H1 (cell line): ENCODE data around the gene MANEAL. TPM values are rescaled to one million over a fixed set of nuclear protein-coding genes. Genes with fewer than 3 reads are reported as not detected.

Experiments
- ASH2L ChIP-seq: fragments of 200-600, 300-600 bp; sonication (generic); IDR thresholded peaks from one replicate; pipeline ENCODE4 v1.7.1; 2017; ENCODE audit warnings: low read length
- ATF2 ChIP-seq: IDR thresholded peaks from 2 replicates; pipeline ENCODE4 v1.6.1; 2012; ENCODE audit warnings: low read length, inconsistent platforms
- ATF3 ChIP-seq: IDR thresholded peaks from 2 replicates; pipeline ENCODE4 v1.6.1; 2011; ENCODE audit warnings: low read depth, mild to moderate bottlenecking, low read length; ENCODE audit not compliant: insufficient read depth
- EZH2 ChIP-seq: fragments of 200-600 bp; sonication (generic); IDR thresholded peaks from 2 replicates; pipeline ENCODE4 v1.7.1; 2012; ENCODE audit warnings: low read depth, mild to moderate bottlenecking, moderate library complexity, low read length, inconsistent platforms; ENCODE audit not compliant: severe bottlenecking
- SP2 ChIP-seq: IDR thresholded peaks from 2 replicates; pipeline ENCODE4 v1.6.1; 2012; ENCODE audit warnings: mild to moderate bottlenecking, low read length, inconsistent platforms
- SUZ12 ChIP-seq: fragments of 200-600 bp; sonication (generic); IDR thresholded peaks from 2 replicates; pipeline ENCODE4 v1.6.1; 2012; ENCODE audit warnings: mild to moderate bottlenecking, inconsistent platforms, low read length, moderate library complexity, mixed read lengths
- TBP ChIP-seq: IDR thresholded peaks from 2 replicates; pipeline ENCODE4 v1.6.1; 2011; ENCODE audit warnings: low read depth, low read length, improper control_type of control experiment
- YY1 ChIP-seq: IDR thresholded peaks from 2 replicates; pipeline ENCODE4 v1.6.1; 2011; ENCODE audit warnings: low read depth, mild to moderate bottlenecking, low read length
- polyA plus RNA-seq, 7 experiments: library from polyadenylated mRNA; depleted of rRNA in 3 of 7; stranded (reverse) in 5 of 7; unstranded in 2 of 7; fragments of >200 nt in 5 of 7; fragments of 200-250 nt in 2 of 7; gene quantifications; 1 replicate in 5 of 7; 2 replicates in 1 of 7; 4 replicates in 1 of 7; pipeline versions ENCODE4 v1.2.1 to v1.2.3, GENCODE V29; 2011 to 2013; ENCODE audit warnings: missing spikeins in 2 of 7, mixed read lengths in 2 of 7
- total RNA-seq: library from RNA; stranded (reverse); fragmentation: NEBNext Ultra II Directional; extraction: Animal tissue kit (Norgen Biotek cat#: 25700); gene quantifications from 2 replicates; pipeline ENCODE4 v1.2.1, GENCODE V29; 2021

MANEAL gene
- total and polyA plus RNA-seq, 2 of the 8 experiments (the other 6 are each of a cell fraction or from before 2014, with no cell fraction given), result 4.8 to 7.2 TPM

DNA sequence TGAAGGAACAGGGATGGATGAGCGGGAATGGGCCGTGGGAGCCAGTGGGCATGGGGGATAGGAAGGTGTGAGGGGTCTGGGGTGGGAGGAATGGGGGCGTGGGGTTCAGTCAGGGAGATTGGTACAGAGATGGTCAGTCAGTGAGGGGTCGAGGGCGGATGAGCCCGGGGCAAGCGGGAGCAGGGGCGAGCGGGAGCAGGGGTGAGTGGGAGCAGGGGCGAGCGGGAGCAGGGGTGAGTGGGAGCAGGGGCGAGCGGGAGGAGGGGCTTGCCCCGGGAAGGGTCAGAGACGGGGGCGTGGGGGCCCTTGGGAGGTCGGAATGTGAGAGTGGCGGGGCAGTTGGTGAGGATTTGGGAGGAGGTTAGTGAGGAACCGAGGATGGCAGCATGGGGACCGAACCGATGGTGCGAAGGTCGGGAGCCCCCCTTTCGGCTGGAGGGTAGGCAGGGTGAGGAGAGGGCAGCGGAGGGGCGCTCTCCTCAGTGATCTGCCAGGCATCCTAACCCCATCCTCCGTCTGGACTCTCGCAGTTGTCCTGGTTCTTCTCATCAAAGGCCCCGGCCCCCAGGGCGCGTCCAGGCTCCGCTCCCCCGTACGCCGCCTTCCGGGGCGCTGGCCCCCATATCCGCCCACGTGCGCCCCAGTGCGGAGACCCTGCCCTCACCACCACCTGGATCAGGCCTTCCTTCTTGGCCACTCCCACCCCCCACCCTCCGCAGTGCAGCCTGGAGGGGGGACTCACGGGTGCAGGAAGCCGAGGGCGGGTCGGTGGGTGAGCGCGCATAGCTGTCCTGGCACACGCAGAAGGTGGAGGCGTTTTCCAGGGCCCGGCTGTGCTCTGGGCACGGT lies 40.0 kb upstream of the MANEAL start (continued):
- TF ChIP-seq SP2 (no peak), YY1 (no peak), TBP (no peak), ATF3 (no peak), SUZ12 (peak; percentile 78), ASH2L (no peak), ATF2 (no peak), EZH2 (peak; percentile 76)
